Suppressor macrophage treated with lipopolysaccharide for 4 hours (primary cell): ENCODE measurements around the gene NBR1.
"Not testable (repeated sequence)": the region's sequence is repeated elsewhere in the genome, so short reads cannot be mapped to it uniquely, and the experiment has no call there.

Experiments used
- DNase-seq: peaks from one replicate; pipeline ENCODE4 v3.0.0-alpha.2; 2020

The NBR1 gene

GRCh38 chr17:43155666-43156065, 15.3 kb upstream of the NBR1 start:
- DNase-seq = no peak

GRCh38 chr17:43159232-43159631, 11.8 kb upstream of the NBR1 start:
- DNase-seq = not testable (repeated sequence)

DNA sequence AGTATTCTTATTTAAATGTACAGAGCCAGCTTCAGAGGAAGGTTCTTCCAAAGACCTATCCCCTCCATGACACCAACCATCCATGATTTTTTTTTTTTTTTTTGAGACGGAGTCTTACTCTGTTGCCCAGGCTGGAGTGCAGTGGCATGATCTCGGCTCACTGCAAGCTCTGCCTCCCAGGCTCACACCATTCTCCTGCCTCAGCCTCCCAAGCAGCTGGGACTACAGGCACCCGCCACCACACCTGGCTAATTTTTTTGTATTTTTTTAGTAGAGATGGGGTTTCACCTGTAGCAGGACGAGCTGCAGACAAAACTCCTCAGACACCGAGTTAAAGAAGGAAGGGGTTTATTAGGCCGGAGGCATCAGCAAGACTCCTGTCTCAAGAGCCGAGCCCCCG, 11.1 kb upstream of the NBR1 start:
- DNase-seq = not testable (repeated sequence)

DNA sequence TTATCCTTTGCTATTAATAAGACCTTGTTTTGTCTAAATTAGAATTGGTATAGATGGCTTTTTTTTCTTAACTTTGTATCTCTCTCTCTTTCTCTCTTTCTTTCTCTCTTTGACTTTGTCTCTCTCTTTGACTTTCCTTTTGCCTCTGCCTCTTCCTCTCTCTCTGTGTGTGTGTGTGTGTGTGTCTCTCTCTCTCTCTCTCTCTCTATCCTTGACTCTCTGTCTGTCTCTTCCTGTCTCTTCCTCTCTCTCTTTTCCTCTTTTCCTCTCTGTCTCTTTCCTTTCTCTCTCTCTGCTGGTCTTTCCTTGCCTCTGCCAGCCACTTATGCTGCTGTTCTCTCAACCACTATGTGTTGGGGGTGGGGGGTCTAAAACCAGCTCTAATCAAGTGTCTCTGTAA, 5.0 kb upstream of the NBR1 start:
- DNase-seq = not testable (repeated sequence)

- no peak for DNase-seq
Observed at GRCh38 chr17:43169561-43170139, 1.4 kb upstream of the NBR1 start.

- peak; percentile 93 for DNase-seq
Observed at GRCh38 chr17:43170140-43170765, 761 bp upstream of the NBR1 start.

GRCh38 chr17:43171586-43172487, 823 bp downstream of the NBR1 start:
- peak; percentile 94 for DNase-seq

DNA sequence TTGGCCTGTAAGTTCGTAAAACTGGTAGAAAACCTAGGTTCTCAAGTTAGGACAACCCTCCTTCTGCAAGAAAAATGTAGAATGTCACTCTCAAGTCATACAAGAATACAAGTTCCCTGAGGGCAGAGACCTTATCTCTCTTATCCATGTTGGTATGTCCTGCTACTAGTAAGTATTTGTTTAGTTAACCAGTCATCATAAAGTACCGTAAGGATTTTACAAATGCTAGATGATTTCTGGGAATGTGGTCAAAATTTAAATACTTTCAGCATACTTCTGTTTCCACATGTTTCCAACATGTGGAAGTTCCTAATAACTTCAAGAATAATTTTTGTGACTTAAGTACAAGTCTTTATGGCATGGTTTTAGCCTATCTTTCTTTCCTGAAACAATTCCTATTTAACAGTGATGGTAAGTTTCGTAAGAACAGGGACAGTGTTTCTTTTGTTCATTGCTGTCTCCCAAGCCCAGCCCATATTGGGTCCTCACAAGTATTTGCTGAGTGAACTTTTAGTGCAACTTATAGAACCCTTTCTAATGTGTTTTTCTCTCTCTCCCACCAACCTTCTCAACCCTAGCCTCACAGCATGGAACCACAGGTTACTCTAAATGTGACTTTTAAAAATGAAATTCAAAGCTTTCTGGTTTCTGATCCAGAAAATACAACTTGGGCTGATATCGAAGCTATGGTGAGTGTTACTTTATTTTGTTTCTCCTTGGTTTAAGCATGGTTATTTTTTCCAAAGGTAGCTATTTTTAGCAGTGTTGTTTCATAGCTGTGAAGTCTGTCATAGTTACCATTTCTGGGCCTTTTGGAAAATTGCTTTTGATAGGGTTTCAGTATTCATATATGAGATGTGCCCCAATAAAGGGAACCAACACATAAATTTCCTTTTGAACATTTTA, 4.5 kb downstream of the NBR1 start:
- DNase-seq = no peak

DNA sequence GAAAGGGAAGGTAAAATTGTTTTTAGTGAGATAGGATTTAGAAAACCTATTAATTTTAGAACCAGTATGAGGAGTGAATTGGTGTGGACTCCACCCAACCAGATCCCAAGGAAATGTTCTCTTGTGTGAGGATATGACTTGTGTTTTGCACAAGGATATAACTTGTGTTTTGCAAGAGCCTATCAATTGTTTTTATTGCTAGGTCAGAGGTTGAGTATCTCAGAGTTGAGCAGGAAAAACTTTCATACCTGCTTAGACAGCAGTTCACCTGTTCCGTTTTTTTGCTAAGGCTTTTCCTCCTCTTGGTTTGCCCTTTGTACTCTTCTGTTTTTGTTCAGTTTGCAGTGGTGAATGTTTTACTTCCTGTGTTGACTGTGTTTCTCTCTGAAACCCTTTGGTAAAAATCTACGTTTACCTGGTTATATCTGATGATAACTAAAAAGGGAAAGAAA, 5.1 kb downstream of the NBR1 start:
- no peak for DNase-seq

- no peak for DNase-seq
Observed at GRCh38 chr17:43183921-43184320, 12.9 kb downstream of the NBR1 start.

GRCh38 chr17:43186656-43187055, 15.6 kb downstream of the NBR1 start:
- not testable (repeated sequence) for DNase-seq

DNA sequence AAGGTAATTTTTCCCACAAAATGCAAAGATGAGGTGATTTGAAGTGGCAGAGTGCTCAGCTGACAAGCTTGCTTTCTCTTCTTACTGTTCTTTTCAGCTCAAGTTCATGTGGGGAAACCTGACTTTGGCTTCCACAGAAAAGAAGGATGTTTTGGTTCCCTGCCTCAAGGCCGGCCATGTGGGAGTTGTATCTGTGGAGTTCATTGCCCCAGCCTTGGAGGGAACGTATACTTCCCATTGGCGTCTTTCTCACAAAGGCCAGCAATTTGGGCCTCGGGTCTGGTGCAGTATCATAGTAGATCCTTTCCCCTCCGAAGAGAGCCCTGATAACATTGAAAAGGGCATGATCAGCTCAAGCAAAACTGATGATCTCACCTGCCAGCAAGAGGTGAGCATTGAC, 22.2 kb downstream of the NBR1 start:
- DNase-seq = no peak

DNA sequence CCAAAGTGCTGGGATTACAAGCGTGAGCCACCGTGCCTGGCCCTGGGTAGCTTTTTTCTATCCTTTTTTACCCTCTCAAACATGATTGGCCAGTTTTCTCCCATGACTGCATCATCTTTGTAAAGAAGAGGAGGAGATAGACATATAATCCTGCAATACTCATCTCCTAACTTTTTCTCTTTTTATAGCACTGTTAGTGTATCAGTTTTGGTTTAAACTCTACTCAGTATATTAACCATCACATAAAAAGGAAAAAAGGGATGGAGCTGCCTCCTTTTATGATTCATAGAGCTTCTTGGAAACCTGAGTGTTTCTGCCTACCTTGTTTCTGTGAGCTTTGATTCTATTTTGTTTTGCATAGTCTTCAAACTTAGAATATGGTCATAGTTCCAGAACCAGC, 28.6 kb downstream of the NBR1 start:
- DNase-seq = no peak

- DNase-seq = no peak
Observed at GRCh38 chr17:43200127-43200526, 29.1 kb downstream of the NBR1 start.

GRCh38 chr17:43203013-43203412, 32.0 kb downstream of the NBR1 start:
- DNase-seq = not testable (repeated sequence)

- DNase-seq = peak; percentile 8
Observed at GRCh38 chr17:43210576-43210975, 39.6 kb downstream of the NBR1 start.

GRCh38 chr17:43211123-43211479, 40.1 kb downstream of the NBR1 start:
- peak; percentile 9 for DNase-seq

DNA sequence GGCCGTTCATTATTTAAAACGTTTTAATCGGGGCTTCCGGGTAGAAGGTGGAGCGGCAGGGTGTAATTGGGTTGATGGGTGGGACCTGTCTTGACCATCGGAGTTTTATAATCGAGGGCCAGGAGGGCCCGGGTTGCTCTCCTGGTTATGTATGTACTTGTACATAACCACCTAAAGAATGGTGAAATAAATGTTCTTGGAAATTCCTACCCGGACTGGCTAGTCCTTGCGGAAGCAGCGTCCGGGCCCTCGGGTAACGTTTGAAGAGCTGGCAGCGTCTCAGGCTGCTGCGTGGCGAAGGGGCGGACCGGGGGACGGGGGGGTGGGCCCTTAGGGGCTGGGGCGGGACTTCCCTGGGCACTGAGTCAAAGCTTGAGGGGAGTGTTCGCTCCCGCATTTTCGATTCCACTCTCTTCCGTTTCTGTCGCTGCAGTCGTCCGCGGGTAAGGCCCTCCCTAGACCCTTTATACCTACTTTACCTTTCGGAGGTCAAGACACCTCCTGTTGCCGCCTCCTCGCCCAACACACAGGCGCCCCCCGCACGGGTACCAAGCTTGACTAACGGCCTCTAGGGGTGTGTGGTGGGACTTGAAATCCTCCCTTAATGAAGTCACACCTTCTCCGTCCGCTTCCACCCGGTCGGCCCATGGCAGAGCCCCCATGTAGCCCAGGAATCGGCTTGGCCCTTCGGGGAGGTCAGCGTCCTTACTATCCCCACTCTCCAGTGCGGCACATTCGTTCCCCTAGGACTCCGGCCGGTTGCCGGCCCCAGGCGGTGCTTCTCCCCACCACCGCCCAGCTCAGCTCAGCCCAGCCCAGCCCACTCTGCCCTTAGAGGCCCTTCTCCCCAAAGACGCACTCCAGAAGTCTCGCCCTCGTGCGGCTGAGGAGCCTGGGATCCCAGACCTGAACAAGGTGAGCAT, 40.7 kb downstream of the NBR1 start, which contains the start of gene TMEM106A:
TSS of gene TMEM106A (plus strand) at position 396 of the 923 bp plus-strand sequence. CDS start 1,167 bp downstream, outside the sequence.
- DNase-seq = peak; percentile 92

DNA sequence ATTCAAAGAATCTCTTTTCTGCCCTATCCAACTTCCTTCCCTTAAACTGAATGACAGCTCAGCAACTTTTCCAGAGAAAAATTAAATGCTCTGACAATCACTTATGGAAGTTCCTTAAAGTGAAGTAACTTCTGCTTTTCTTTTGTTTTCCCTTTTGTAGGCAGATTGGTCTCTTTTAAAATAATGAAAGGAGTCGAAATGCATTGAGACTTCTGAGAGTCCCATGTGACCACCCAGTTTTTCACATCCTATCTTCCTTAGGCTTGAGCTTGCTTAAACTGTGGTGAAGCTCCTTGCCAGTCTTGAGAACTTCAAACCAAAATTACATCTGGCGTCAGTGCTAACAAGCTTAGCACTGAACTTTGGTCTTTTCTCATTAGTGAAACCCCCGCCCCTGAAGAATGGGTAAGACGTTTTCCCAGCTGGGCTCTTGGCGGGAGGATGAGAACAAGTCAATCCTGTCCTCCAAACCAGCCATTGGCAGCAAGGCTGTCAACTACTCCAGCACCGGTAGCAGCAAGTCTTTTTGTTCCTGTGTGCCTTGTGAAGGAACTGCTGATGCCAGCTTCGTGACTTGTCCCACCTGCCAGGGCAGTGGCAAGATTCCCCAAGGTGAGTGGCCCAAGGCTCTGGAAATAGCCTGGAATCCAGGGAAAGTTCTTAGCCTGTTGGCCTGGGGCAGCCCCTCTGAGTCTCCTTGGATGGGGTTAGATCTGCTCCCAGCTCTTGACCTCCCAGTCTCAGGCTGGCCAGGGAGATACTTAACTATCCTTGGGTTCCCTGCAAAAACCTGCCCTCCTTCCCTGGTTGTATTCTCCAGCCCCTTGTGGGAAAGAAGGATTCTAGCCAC, 41.9 kb downstream of the NBR1 start:
- DNase-seq = peak; percentile 82

DNA sequence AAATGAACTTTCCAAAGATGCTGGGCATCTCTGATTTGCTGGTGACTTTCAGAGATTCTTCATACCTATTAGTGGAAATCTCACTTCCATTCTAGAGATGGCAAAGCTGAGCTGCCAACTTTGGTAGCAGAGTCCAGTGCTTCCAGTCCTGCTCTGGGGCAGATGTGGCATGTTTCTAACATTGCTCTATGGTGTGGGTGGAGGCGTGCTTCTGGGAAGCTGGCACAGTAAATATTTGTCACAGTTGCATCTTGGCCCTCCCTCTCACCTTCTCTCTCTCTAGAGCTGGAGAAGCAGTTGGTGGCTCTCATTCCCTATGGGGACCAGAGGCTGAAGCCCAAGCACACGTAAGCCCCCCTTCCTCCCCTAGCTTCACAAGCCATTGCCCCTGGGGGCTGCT, 42.5 kb downstream of the NBR1 start:
- no peak for DNase-seq

GRCh38 chr17:43215341-43215740, 44.3 kb downstream of the NBR1 start:
- no peak for DNase-seq
